Measurements from ENCODE around the gene MOXD1.

Gene MOXD1

GRCh38 chr6:132400883-132401617, at the start of gene MOXD1:
MOXD1 (minus strand) TSS chr6:132401475; CDS start chr6:132401426, 49 bp downstream.
- DNase-seq (ENCODE audit: low read depth) = peak; percentile 77

- no peak for DNase-seq (ENCODE audit: low read depth)
Observed at GRCh38 chr6:132446855-132447241, 45.6 kb upstream of the MOXD1 start.

- no peak for DNase-seq (ENCODE audit: low read depth)
Observed at GRCh38 chr6:132446141-132446854, 45.0 kb upstream of the MOXD1 start.

GRCh38 chr6:132445201-132445951, 44.1 kb upstream of the MOXD1 start:
- DNase-seq (ENCODE audit: low read depth) = peak; percentile 97

GRCh38 chr6:132443206-132443605, 41.9 kb upstream of the MOXD1 start:
- DNase-seq (ENCODE audit: low read depth) = no peak

GRCh38 chr6:132430110-132430509, 28.8 kb upstream of the MOXD1 start:
- DNase-seq (ENCODE audit: low read depth) = no peak

GRCh38 chr6:132425176-132425575, 23.9 kb upstream of the MOXD1 start:
- DNase-seq (ENCODE audit: low read depth) = no peak

DNA sequence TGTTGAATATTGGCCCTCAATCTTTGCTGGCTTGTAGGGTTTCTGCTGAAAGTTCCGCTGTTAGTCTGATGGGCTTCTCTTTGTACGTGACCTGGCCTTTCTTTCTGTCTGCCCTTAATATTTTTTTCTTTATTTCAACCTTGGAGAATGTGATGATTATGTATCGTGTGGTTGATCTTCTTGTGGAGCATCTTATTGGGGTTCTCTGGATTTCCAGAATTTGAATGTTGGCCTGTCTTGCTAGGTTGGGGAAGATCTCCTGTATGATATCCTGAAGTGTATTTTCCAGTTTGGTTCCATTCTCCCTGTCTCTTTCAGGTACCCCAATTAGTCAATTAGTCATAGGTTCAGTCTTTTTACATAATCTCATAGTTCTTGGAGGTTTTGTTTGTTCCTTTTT, 22.6 kb upstream of the MOXD1 start:
- no peak for DNase-seq (ENCODE audit: low read depth)

- DNase-seq (ENCODE audit: low read depth) = no peak
Observed at GRCh38 chr6:132418235-132418965, 17.1 kb upstream of the MOXD1 start.

DNA sequence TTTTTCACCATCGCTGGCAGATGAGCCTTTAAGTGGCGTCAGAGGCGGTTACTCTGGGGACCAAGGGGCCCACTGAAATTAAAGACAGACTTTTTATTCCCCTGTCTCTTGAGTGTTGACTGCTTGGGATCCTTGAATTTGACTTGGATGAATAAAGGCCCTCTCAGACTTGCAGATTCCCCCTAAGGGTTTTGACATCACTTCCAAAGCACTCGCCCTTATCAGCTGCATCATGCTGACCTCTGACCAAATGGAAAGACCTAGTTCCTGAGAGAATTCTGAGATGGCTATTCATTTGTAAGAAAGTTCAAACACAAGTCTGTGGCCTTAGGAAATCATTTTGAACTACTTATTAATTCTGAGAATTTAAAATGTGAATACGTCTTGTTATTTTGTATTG, 13.5 kb upstream of the MOXD1 start:
- DNase-seq (ENCODE audit: low read depth) = peak; percentile 68

DNA sequence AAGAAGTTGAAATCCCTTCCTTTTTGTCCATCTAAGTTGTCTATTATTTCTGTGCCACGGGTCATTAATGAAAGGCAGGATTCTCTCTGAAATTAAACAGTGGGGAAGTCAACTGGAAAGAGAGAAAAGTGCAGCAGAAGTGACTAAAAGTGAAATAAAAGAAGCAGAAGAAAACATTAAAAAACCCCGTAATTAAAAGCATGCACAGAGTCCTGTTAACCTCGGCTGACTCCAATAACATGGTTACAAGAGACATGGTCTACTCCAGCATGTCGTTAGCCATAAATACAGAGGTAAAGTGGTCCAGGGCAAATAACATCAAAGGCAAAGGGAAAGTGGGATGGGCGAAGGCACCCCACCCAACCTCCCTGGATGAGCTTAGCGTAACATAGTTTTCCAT, 13.0 kb upstream of the MOXD1 start:
- no peak for DNase-seq (ENCODE audit: low read depth)

GRCh38 chr6:132413499-132413802, 12.2 kb upstream of the MOXD1 start:
- no peak for DNase-seq (ENCODE audit: low read depth)

DNA sequence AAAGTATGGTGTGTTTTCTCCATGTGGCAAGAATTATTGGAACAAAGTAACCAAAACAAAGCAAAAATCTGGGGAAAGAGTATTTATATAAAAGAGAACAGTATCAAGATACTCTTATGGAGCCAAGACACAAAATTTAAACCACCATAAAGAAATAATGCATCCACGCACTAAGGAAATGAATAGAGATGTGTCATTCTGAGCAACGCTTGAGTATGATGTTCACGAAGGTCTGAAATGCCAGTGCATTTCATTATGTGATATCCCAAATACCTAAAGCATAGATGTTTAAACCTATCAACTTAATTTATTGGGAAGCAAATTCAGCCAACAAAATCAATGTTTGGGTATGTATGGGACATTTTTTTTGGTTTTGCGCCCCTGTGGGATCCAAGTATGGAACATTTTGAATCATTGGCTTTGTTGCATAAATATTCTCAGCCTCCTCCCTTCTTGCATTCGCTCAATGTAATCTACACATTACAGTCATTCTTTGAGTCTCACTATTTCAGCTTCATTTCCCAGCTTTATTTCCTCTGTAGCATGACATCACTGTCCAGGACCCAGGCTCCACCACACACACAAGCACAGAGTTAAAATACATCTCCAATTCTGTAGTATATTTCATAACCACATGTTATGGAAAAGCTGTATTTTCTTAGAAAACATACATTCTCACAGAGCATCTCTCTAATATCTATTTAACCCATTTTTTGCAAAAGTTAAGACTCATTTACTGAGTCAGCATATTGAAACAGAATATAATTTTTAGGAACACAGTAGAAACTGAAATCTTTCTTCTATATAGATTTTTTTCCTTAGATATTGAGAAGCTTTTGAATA, 11.6 kb upstream of the MOXD1 start:
- DNase-seq (ENCODE audit: low read depth) = peak; percentile 79

- DNase-seq (ENCODE audit: low read depth) = no peak
Observed at GRCh38 chr6:132411296-132411695, 10.0 kb upstream of the MOXD1 start.

DNA sequence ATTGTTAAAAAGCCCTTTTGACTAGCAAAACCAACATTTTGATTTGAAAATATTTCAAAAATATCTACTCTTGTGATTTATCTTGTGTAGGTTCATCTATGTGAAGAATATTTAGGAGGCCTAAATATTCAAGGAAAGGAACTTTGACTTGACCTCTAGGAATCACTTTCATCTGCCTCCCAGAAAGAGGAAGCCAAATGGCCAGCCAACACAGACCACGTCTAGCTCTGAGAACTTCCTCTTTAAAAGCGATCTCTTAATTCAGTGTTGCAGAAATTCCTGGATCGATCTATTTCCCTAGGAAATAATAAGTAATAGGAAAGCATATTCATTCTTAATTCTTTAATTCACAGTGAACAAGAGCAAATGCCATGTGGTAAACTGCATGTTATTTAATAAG, 9.6 kb upstream of the MOXD1 start:
- no peak for DNase-seq (ENCODE audit: low read depth)

DNA sequence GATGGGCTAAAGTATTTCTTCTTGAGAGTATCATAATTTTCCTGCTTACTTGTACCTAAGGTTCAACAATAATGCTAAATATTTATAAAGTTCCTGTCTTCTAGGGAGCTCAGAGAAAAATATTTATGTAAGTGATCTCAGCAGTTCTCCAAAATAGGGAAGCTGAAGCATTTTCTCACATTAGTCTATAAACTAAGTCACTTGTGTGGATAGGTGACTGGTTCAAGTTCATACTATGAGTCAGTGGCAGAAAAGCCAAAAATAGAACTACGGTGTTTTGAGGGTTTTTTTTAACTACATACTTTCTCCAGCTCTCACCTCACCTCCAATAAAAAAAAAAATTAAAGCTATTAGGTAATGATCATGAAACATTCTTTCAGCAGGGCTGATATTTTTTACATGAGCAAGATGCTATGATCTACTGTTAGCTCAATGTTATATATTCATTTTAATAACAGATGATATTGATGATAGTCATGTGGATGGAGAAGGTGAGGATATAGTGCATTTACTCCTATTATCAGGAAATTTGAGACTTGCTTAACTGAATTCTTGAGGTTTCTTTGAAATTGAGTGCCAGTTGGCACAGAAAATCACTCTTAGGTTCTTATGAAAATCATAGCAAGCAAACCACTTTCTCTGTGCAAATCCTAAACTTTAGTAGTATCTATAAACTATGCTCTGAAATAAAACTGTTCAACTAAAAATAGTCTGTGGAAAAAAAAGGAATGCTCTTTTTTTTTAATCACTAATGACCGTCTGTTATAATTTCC, 4.1 kb upstream of the MOXD1 start:
- peak; percentile 62 for DNase-seq (ENCODE audit: low read depth)

DNA sequence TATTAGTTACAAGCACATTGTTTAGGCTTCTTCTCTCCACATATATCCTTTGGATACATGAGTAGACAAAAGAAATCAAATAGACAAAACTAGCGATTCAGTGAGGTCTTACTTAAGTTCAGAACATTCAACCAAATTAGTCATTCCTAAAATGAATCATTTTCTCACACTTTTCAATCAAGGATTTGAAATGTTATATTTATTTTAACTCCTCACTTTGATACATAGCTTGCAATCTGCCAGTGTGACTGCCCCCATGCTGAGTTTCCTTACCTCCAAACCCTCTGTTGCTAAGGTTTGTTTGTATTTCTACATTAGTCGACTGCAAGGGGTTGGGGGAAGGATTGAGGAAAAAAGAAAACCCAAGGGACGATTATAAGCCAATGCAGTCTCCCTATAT, 3.5 kb upstream of the MOXD1 start:
- DNase-seq (ENCODE audit: low read depth) = peak; percentile 51

- no peak for DNase-seq (ENCODE audit: low read depth)
Observed at GRCh38 chr6:132404330-132404729, 3.1 kb upstream of the MOXD1 start.

GRCh38 chr6:132401618-132402285, 477 bp upstream of the MOXD1 start:
- DNase-seq (ENCODE audit: low read depth) = no peak

DNA sequence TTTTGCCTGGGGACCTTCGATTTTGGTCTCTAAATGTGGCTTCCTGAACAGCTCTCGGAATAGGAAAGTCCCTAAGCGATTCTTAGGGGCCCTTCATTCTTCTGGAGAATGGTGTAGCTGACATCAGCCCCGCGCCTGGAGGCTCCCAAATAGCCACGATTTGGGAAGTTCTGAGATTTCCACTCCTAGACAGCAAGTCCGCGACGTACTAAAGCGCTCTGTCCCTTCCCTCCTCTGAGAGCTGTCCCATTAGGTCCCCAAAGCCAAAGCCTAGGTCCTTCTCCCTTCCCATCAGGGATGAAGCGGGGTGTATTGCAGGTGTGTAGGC, 756 bp downstream of the MOXD1 start:
- DNase-seq (ENCODE audit: low read depth) = peak; percentile 58

Data from ELR (cell line).